Keratinocyte (primary cell): ENCODE results near the gene CTNNA2. TPM values are rescaled to one million over a fixed set of nuclear protein-coding genes. Genes with fewer than 3 reads are reported as not detected.

Source experiments
- DNase-seq: peaks from one replicate; pipeline ENCODE4 v3.0.0-alpha.2; 2011; ENCODE audit warnings: low read depth, missing footprints, low spot score
- FAIRE-seq: peaks from 2 replicates; lab custom pipeline; 2011; peaks lifted over from hg19 to GRCh38; lab: Jason Lieb, UNC
- H2AFZ ChIP-seq: 2 replicates; pipeline ENCODE4 v1.6.0; 2012; ENCODE audit warnings: low read length, control low read depth, inconsistent platforms; ENCODE audit not compliant: control insufficient read depth
- H3K27ac ChIP-seq: 2 replicates; pipeline ENCODE4 v1.5.1; 2011; ENCODE audit warnings: low read length; ENCODE audit not compliant: control insufficient read depth, insufficient read depth
- H3K27me3 ChIP-seq: 3 replicates; pipeline ENCODE4 v1.6.0; 2011; ENCODE audit warnings: low read length; ENCODE audit not compliant: control insufficient read depth, insufficient read depth; ENCODE audit errors: extremely low read depth
- H3K36me3 ChIP-seq, 2 experiments: 2 replicates in 1 of 2; 3 replicates in 1 of 2; pipeline ENCODE4 v1.5.1; 2011; ENCODE audit warnings: low read length in 2 of 2, mild to moderate bottlenecking in 1 of 2; ENCODE audit not compliant: control insufficient read depth in 2 of 2, insufficient read depth in 2 of 2; ENCODE audit errors: extremely low read depth in 1 of 2
- H3K4me1 ChIP-seq: 3 replicates; pipeline ENCODE4 v1.5.1; 2011; ENCODE audit warnings: low read length; ENCODE audit not compliant: control insufficient read depth, insufficient read depth; ENCODE audit errors: extremely low read depth
- H3K4me2 ChIP-seq: 3 replicates; pipeline ENCODE4 v1.6.0; 2011; ENCODE audit warnings: low read depth, low read length; ENCODE audit not compliant: control insufficient read depth, insufficient read depth; ENCODE audit errors: extremely low read depth
- H3K4me3 ChIP-seq, 3 experiments: fragments of 200-600 bp in 1 of 3; sonication (generic) in 1 of 3; 2 replicates in 2 of 3; 3 replicates in 1 of 3; pipeline ENCODE4 v1.5.1; 2011 to 2016; ENCODE audit warnings: low read length in 3 of 3, mild to moderate bottlenecking in 3 of 3, control low read depth in 2 of 3, inconsistent platforms in 1 of 3, low read depth in 1 of 3, mixed read lengths in 1 of 3, mixed run types in 1 of 3, moderate library complexity in 1 of 3; ENCODE audit not compliant: control insufficient read depth in 2 of 3, insufficient read depth in 2 of 3; ENCODE audit errors: extremely low read depth in 1 of 3
- H3K79me2 ChIP-seq: 2 replicates; pipeline ENCODE4 v1.6.0; 2012; ENCODE audit warnings: low read length; ENCODE audit not compliant: control insufficient read depth, insufficient read depth
- H3K9ac ChIP-seq: 3 replicates; pipeline ENCODE4 v1.6.0; 2011; ENCODE audit warnings: low read length; ENCODE audit not compliant: control insufficient read depth, insufficient read depth; ENCODE audit errors: extremely low read depth
- H3K9me1 ChIP-seq: 3 replicates; pipeline ENCODE4 v1.6.0; 2011; ENCODE audit warnings: low read length; ENCODE audit not compliant: control insufficient read depth, insufficient read depth; ENCODE audit errors: extremely low read depth
- H3K9me3 ChIP-seq: 2 replicates; pipeline ENCODE4 v1.5.1; 2012; ENCODE audit warnings: low read depth, low read length; ENCODE audit not compliant: control insufficient read depth
- H4K20me1 ChIP-seq: 3 replicates; pipeline ENCODE4 v1.6.0; 2011; ENCODE audit warnings: low read length; ENCODE audit not compliant: control insufficient read depth, insufficient read depth; ENCODE audit errors: extremely low read depth
- CTCF ChIP-seq, 3 experiments: IDR thresholded peaks in 1 of 3; conservative IDR thresholded peaks in 1 of 3; optimal IDR thresholded peaks in 1 of 3; 2 replicates in 2 of 3; 3 replicates in 1 of 3; pipeline versions ENCODE3 to v1.5.1; 2011; ENCODE audit warnings: low read length in 3 of 3, mild to moderate bottlenecking in 3 of 3, moderate library complexity in 2 of 3, control low read depth in 1 of 3, inconsistent platforms in 1 of 3; ENCODE audit not compliant: insufficient read depth in 2 of 3; ENCODE audit errors: extremely low read depth in 1 of 3
- EZH2 ChIP-seq: IDR thresholded peaks from one replicate; pipeline ENCODE4 v1.6.1; 2012; ENCODE audit warnings: inconsistent platforms, mild to moderate bottlenecking, low read length, moderate library complexity
- dilution Hi-C: fragments of 300-500 bp; cut with MboI; formaldehyde crosslinking; loops from one replicate; pipeline ENCODE4 v1.7.0; 2020; ENCODE audit warnings: low sequenced_read_pairs; ENCODE audit not compliant: extremely low pct_ligation_motif_present
- polyA plus RNA-seq, 5 experiments: library from polyadenylated mRNA; depleted of rRNA in 3 of 5; stranded (reverse) in 3 of 5; stranded (forward) in 1 of 5; unstranded in 1 of 5; fragments of >200 nt; gene quantifications; 1 replicate in 1 of 5; 2 replicates in 3 of 5; 3 replicates in 1 of 5; pipeline versions ENCODE4 v1.2.1 to v1.2.3, GENCODE V29; 2011 to 2012; ENCODE audit warnings: missing spikeins in 2 of 5, low read depth in 1 of 5, low replicate concordance in 1 of 5

Gene CTNNA2
- polyA plus RNA-seq, 1 donor (not counting 4 experiments of a cell fraction or from before 2014, with no cell fraction given), result not detected

- Histone ChIP-seq H3K9me1 (no peaks in the 10 kb centered on the region), H3K36me3 (no peaks in the 10 kb centered on the region), H2AFZ (no peak overlapping the region), H3K9ac (no peak overlapping the region), H3K4me2 (no peak overlapping the region), H3K79me2 (no peaks in the 10 kb centered on the region), H3K9me3 (no peaks in the 10 kb centered on the region), H3K27me3 (no peaks in the 10 kb centered on the region), H4K20me1 (no peaks in the 10 kb centered on the region), H3K4me1 (no peaks in the 10 kb centered on the region), H3K4me3 (no peak overlapping the region), H3K27ac (no peak overlapping the region)
- FAIRE-seq, result no peak
- DNase-seq, result no peak
- dilution Hi-C loops, result no loop called here
- TF ChIP-seq CTCF (optimal IDR thresholded peaks at IDR 0.05 in 1 of 3, IDR thresholded peaks at IDR 0.05 in 1 of 3, conservative IDR thresholded peaks at IDR 0.05 in 1 of 3; ENCODE audit: extremely low read depth in 1 of 3, insufficient read depth in 2 of 3, low read length in 3 of 3), result no peak
- no peak for TF ChIP-seq EZH2
Observed at GRCh38 chr2:79844011-79844410, 331.2 kb downstream of the CTNNA2 start.

- H3K79me2 ChIP-seq, result no peaks in the 10 kb centered on the region
- no peak overlapping the region for H3K4me2 ChIP-seq
- H3K36me3 ChIP-seq, result no peaks in the 10 kb centered on the region
- no peak for FAIRE-seq
- no peaks in the 10 kb centered on the region for H4K20me1 ChIP-seq
- no peak for DNase-seq
- H2AFZ ChIP-seq, result no peak overlapping the region
- H3K4me1 ChIP-seq, result no peaks in the 10 kb centered on the region
- no peak overlapping the region for H3K9ac ChIP-seq
- no peak overlapping the region for H3K4me3 ChIP-seq
- TF ChIP-seq EZH2, result no peak
- TF ChIP-seq CTCF (optimal IDR thresholded peaks at IDR 0.05 in 1 of 3, IDR thresholded peaks at IDR 0.05 in 1 of 3, conservative IDR thresholded peaks at IDR 0.05 in 1 of 3; ENCODE audit: extremely low read depth in 1 of 3, insufficient read depth in 2 of 3, low read length in 3 of 3), result no peak
- dilution Hi-C loops, result no loop called here
- no peak overlapping the region for H3K27ac ChIP-seq
- H3K9me1 ChIP-seq, result no peaks in the 10 kb centered on the region
- no peaks in the 10 kb centered on the region for H3K9me3 ChIP-seq
- no peaks in the 10 kb centered on the region for H3K27me3 ChIP-seq
Observed at GRCh38 chr2:79846878-79847277, 334.0 kb downstream of the CTNNA2 start.
